ENCODE data around the gene FAM98A.

- TF ChIP-seq POLR2A (IDR thresholded peaks at IDR 0.05) (no peak), CTCF (IDR thresholded peaks at IDR 0.05) (no peak)
Measured at GRCh38 chr2:33645861-33646260, 46.8 kb upstream of the FAM98A start.
